Measurements from ENCODE around the gene CSRP3.

The CSRP3 gene

GRCh38 chr11:19225123-19225522 is 23.3 kb upstream of the CSRP3 start:
- no peak for DNase-seq

- DNase-seq, result no peak
Observed at GRCh38 chr11:19220903-19221724, 19.3 kb upstream of the CSRP3 start.

- no peak for DNase-seq
Observed at GRCh38 chr11:19218786-19219460, 17.1 kb upstream of the CSRP3 start.

DNA sequence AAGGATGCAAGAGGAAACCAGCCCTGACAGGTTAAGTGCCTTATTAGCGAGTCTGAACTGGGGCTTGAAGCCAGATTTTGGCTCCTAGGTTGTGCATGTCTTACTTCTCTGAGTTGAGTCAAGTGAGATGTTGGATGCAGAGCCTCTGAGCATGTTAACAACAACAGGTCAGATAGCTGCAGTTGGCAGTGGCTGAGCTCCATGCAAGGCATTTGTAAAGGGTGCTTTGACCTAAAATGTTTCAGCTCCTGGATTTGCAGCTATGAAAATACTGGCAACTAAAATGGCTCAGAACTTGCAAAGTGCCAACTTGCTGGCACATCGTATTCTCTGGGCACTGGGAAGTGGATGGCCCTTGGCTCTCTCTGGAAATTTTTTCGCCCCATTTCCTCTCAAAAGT is 16.4 kb upstream of the CSRP3 start:
- DNase-seq, result no peak

DNA sequence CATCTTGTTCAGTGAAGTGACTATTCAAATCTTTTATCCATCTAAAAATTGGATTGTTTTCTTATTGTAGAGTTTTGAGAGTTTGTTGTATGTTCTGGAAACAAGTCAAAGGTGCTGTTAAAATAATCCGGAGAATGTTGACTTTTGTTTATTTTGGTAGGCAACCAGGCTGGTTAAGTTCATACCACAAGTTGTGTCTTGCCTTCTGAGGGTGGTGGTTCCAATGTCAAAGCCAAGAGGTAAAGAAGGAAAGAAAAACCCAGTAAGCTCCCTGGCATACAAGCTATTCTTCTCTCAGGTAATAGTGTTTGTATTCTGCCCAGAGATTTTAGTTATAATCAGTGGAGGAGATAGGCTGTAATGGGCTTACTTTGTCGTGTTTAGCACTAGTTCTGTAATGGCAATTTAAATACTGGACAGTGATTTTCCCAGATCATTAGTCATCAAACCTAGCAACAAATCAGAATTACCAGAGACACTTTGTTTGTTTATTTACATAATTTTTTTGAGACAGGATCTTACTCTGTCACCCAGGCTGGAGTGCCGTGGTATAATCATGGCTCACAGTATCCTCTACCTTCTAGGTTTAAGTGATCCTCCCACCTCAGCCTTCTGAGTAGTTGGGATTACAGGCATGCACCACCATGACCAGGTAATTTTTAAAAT is 15.1 kb upstream of the CSRP3 start:
- no peak for DNase-seq

- no peak for DNase-seq
Observed at GRCh38 chr11:19216021-19216420, 14.2 kb upstream of the CSRP3 start.

- DNase-seq, result no peak
Observed at GRCh38 chr11:19209617-19210370, 8.0 kb upstream of the CSRP3 start.

DNA sequence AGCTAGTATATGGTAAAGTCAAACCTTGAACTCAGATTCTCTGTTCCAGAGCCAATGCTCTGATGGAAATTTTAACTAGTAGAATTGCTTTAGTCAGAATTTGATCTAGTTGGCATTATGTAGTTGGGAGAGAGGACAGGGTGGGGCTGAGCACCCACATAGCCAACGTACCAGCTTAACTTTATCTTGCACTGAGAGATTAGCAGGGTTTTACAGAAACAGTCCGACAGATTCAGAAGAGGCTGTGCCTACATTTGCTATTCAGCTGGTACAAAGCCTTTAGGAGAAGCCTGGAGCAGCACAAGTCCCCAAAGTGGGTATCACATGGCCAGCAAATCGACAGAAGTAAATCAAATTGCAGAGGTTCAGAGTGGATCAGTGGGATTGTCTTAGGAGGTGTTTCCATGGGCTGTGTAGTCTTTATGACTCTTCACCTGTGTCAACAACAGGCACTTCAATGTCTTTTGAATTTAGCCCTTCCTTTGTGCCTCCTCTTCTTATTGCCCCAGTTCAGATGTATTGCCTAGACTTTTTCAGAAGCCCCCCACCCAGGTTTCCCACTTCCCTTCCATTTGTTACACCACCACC is 7.3 kb upstream of the CSRP3 start:
- no peak for DNase-seq

GRCh38 chr11:19208181-19208580 is 6.4 kb upstream of the CSRP3 start:
- DNase-seq, result no peak

DNA sequence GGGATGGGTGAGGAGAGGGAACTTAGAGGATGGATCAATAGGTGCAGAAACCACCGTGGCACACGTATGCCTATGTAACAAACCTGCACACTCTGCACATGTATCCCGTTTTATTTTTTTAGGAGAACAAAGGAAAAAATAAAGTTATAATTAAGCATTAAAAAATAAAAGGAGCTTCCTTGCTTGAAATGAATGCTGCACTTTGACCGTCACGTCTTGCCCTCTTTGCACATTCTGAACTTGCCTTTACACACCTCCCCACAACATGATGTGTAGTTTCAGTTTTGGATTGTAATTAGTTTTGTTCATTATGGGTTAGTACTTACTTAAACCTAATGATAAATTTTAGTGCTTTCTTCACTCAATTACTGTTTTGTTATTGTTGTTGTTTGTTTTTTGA is 3.1 kb upstream of the CSRP3 start:
- no peak for DNase-seq

DNA sequence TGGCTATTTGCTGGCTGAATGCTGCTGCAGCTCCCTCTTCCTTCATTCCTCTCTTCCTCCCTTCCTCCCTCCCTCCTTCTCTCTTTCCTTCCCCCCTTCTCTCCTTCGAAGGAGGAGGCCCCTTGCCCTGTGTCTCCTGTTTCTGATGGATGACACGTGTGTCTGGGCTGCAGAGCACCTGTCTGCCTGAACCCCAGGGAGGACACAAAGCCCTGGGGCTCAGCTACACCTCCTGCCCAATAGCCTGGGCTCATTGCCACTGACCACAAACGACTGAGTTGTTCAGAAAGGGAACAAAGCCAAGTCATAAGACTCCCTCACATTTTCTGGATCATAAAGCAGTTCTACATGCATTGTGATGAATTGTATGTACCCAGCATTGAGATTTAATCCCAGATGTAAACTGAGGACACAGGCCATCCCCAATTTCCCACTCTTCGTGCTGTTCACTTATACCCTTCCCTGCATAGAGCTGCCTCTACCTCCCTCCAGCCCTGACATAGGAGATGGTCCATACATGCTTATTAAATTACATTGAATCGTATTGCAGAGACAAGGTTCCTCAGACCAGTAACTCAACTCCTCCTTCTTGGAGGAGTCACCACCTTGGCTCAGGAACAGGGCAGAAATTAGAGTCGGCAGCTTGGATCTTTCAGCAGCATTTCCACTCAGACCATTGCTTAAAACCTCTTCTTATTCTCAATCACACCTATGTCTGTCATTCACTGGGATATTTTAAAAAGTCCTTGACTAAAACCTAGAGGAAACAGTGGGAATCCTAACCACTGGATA is 1.2 kb downstream of the CSRP3 start:
- no peak for DNase-seq

- no peak for DNase-seq
Observed at GRCh38 chr11:19199771-19200170, 2.0 kb downstream of the CSRP3 start.

GRCh38 chr11:19199048-19199447 is 2.7 kb downstream of the CSRP3 start:
- DNase-seq, result no peak

GRCh38 chr11:19196432-19196831 is 5.4 kb downstream of the CSRP3 start:
- DNase-seq, result no peak

DNA sequence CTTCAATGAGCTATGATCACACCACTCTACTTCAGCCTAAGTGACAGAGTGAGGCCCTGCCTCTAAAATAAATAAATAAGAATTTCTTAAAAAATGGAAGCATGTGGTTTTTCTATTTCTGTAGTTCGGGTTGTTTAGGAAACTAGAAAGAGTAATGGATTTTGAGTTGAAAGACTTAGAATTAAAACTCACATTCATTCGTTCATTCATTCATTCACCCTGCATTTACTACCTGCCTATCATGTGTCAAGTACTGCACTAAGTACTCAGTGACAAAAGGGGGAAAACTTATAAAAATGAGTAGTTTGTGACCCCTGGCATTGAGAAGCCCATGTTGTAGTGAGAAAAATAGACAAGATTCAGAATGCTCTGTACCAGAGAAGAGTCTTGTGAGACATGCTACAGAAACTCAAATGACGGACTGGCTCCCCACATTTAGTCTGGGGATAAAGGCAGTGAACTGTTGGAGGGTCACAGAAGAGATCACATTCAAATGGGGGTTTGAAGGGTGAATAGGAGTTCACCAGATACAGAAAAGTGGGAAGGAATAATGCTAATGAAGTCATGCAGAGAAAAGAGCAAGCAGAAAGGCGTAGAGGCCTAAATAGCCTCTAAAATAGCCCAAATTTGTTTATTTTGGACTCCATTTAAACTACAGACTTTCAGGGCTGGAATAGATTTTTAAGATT is 7.0 kb downstream of the CSRP3 start:
- no peak for DNase-seq

DNA sequence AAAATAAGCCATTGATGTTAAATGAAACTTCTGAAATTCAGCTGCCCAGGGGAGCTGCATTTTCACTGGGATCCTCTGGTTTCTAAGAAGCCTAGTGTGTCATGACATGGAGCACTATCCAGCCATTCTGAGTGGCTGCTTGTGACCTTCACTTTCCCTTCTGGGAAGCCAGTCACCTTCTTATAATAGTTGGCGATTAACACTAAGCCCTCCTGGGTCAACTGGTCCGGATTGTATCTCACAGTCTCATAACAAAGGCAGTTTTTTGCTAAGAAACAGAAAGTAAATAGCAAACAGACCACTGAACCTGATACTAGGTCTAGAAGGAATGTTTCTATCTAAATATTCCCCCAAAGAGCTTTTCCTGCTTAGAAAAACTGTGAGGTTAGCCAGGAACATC is 7.9 kb downstream of the CSRP3 start:
- no peak for DNase-seq

- DNase-seq, result no peak
Observed at GRCh38 chr11:19191530-19192169, 10.1 kb downstream of the CSRP3 start.

GRCh38 chr11:19187833-19188258 is 13.9 kb downstream of the CSRP3 start:
- no peak for DNase-seq

GRCh38 chr11:19187114-19187832 is 14.5 kb downstream of the CSRP3 start:
- no peak for DNase-seq

- DNase-seq, result no peak
Observed at GRCh38 chr11:19185516-19186052, 16.2 kb downstream of the CSRP3 start.

All from CD4-positive, alpha-beta T cell treated with Interleukin-4 for 1 hour (primary cell).